ENCODE results near the gene ARHGAP6.
"Not testable (repeated sequence)": the region's sequence is repeated elsewhere in the genome, so short reads cannot be mapped to it uniquely, and the experiment has no call there.

ARHGAP6 gene

DNA sequence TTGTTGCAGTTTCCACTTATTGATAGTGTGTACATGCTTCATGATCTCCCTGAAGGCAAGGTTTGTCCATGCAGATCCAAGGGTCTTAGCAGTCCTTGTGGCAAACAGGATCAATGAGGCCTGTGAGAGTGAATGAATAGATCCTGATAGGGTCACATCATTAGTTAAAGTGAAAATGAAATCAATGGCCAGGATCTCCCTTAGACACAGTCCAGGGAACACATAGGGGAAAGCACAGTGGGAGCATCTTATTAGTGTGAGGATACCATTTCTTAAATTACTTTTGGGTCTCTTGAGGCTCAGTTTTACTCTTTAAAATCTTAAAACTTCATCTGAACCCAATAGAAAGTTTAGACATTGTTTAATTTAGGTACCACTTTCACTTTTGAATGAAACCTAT, 59.3 kb downstream of the ARHGAP6 start:
- Histone ChIP-seq H3K27ac (ENCODE audit: low read length) (no peak overlapping the region), H3K27me3 (ENCODE audit: control insufficient read depth in 1 of 2, insufficient read depth in 2 of 2, low read length in 2 of 2) (peaks cover 0 to 2% of the 10 kb centered on the region in 2 donors), H3K4me3 (ENCODE audit: low read length in 2 of 2) (no peak overlapping the region), H3K4me1 (ENCODE audit: control insufficient read depth, insufficient read depth, low read length) (no peaks in the 10 kb centered on the region), H3K36me3 (ENCODE audit: control insufficient read depth in 2 of 2, insufficient read depth in 2 of 2, low read length in 2 of 2) (no peaks in the 10 kb centered on the region), H3K9me3 (ENCODE audit: control insufficient read depth in 2 of 2, low read length in 2 of 2) (peaks cover 0 to 2% of the 10 kb centered on the region in 2 donors), H3K9ac (ENCODE audit: low read length in 2 of 2) (no peak overlapping the region)

DNA sequence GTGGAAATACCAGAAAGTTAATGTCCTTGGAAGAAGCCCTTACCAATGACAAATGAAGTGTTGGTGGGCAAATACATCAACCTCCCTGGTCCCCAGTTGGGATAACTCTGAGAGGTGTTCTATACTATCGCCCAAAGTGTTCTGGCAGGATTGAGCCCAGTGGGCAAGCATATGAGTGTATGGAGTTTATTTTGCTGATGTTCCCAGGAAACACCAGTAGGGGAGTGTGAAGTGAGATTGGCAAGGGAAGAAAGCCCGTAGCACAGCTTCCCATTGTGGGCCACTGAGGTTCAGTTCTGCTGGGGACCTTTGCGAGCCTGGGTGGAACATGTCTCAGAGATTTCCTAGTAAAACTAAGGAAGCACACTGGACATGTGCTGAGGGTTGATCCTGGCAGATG, 65.1 kb downstream of the ARHGAP6 start:
- peaks cover 0 to 4% of the 10 kb centered on the region in 2 donors for H3K27me3 ChIP-seq (ENCODE audit: control insufficient read depth in 1 of 2, insufficient read depth in 2 of 2, low read length in 2 of 2)
- no peaks in the 10 kb centered on the region for H3K4me1 ChIP-seq (ENCODE audit: control insufficient read depth, insufficient read depth, low read length)
- H3K27ac ChIP-seq (ENCODE audit: low read length), result no peak overlapping the region
- H3K36me3 ChIP-seq (ENCODE audit: control insufficient read depth in 2 of 2, insufficient read depth in 2 of 2, low read length in 2 of 2), result no peaks in the 10 kb centered on the region
- no peak overlapping the region for H3K9ac ChIP-seq (ENCODE audit: low read length in 2 of 2)
- no peak overlapping the region for H3K4me3 ChIP-seq (ENCODE audit: low read length in 2 of 2)
- peaks cover 0 to 2% of the 10 kb centered on the region in 2 donors for H3K9me3 ChIP-seq (ENCODE audit: control insufficient read depth in 2 of 2, low read length in 2 of 2)

DNA sequence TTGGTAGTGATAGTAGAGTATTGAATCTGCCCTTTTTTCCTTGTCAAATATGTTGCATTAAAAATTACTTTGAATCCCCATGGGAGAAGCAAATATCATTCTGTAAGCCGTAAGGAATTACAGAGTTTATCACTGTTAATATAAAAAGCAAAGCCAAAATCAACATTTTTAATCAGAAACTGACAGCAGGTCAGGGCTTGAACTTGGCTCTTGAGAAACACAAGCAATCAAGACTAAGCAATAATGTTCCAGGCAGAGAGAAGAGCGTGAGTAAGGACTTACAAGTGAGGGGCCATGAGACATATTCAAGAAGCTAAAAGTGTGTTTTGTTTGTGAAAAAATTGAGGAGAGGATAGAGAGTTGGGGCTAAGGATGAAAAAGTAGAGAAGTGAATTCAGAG, 68.2 kb downstream of the ARHGAP6 start:
- Histone ChIP-seq H3K36me3 (ENCODE audit: control insufficient read depth in 2 of 2, insufficient read depth in 2 of 2, low read length in 2 of 2) (no peaks in the 10 kb centered on the region), H3K4me3 (ENCODE audit: low read length in 2 of 2) (no peak overlapping the region), H3K9me3 (ENCODE audit: control insufficient read depth in 2 of 2, low read length in 2 of 2) (peaks cover 0 to 2% of the 10 kb centered on the region in 2 donors), H3K9ac (ENCODE audit: low read length in 2 of 2) (no peak overlapping the region), H3K27ac (ENCODE audit: low read length) (no peak overlapping the region), H3K27me3 (ENCODE audit: control insufficient read depth in 1 of 2, insufficient read depth in 2 of 2, low read length in 2 of 2) (peaks cover 0 to 2% of the 10 kb centered on the region in 2 donors), H3K4me1 (ENCODE audit: control insufficient read depth, insufficient read depth, low read length) (no peaks in the 10 kb centered on the region)

DNA sequence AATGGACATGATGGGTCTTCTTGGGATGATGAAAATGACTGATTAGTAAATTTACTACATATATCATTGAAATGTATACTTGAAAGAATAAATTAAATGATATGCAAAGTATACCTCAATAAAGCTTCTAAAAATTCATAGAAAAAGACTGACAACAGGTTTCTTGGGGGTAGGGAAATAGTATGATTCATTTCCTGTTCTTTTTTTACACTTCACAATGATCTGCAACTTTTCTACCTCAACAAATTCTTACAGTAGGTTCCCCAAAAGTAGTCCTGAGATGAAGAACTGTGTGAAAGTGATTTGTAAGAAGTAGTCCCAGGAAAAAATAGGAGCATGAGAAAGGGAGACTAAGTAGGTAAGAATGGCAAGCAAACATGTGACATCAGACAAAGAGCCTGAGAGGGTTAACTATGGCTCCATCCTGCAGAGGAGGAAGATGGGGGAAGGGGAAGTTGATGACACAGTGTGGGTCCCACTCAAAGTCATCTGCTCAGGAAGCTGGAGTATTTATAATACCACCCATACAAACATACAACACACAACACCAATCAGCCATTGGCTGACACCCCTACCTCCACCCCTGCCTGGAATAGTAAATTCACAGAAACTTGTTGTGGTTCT, 73.9 kb downstream of the ARHGAP6 start:
- H3K9ac ChIP-seq (ENCODE audit: low read length in 2 of 2), result no peak overlapping the region
- no peaks in the 10 kb centered on the region for H3K36me3 ChIP-seq (ENCODE audit: control insufficient read depth in 2 of 2, insufficient read depth in 2 of 2, low read length in 2 of 2)
- H3K4me1 ChIP-seq (ENCODE audit: control insufficient read depth, insufficient read depth, low read length), result no peaks in the 10 kb centered on the region
- H3K4me3 ChIP-seq (ENCODE audit: low read length in 2 of 2), result no peak overlapping the region
- no peaks in the 10 kb centered on the region for H3K9me3 ChIP-seq (ENCODE audit: control insufficient read depth in 2 of 2, low read length in 2 of 2)
- H3K27me3 ChIP-seq (ENCODE audit: control insufficient read depth in 1 of 2, insufficient read depth in 2 of 2, low read length in 2 of 2), result no peaks in the 10 kb centered on the region
- no peak overlapping the region for H3K27ac ChIP-seq (ENCODE audit: low read length)

DNA sequence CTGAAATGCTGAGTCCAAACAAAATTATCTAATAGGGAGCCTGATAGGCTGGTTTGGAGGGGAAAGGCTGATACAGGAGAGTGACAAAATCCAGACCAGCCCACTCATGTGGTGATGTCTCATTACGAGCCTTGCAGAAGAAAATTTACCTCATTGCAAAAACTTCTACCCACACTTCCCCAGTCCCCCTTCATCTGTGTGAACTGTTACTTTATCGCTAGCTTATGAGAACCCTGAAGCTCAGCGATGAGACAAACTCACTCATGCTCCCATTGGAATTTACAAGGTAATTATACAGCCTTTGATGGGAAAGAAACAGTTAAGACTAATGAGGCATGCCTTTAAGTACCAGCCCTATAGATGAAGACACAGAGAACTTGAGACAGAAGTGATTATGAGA, 76.1 kb downstream of the ARHGAP6 start:
- H3K27ac ChIP-seq (ENCODE audit: low read length), result no peak overlapping the region
- H3K4me3 ChIP-seq (ENCODE audit: low read length in 2 of 2), result no peak overlapping the region
- H3K27me3 ChIP-seq (ENCODE audit: control insufficient read depth in 1 of 2, insufficient read depth in 2 of 2, low read length in 2 of 2), result no peaks in the 10 kb centered on the region
- no peaks in the 10 kb centered on the region for H3K9me3 ChIP-seq (ENCODE audit: control insufficient read depth in 2 of 2, low read length in 2 of 2)
- no peak overlapping the region for H3K9ac ChIP-seq (ENCODE audit: low read length in 2 of 2)
- no peaks in the 10 kb centered on the region for H3K4me1 ChIP-seq (ENCODE audit: control insufficient read depth, insufficient read depth, low read length)
- H3K36me3 ChIP-seq (ENCODE audit: control insufficient read depth in 2 of 2, insufficient read depth in 2 of 2, low read length in 2 of 2), result no peaks in the 10 kb centered on the region

DNA sequence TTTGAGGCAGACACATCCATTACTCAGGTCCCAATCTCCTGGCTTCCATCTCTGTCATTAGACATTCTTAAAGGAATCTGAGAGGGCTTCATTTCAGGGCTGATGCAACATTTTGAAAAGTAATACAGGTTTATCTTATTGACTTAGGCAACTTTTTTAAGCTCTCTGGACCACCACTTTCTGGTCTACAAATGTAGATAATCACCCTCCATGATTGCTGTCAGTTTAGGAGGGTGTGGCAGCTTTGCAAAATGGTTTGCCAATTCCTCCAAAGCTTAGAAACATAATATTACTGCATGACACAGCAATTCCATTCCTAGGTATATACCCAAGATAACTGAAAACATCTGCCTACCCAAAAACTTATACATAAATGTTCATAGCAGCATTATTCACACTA, 77.6 kb downstream of the ARHGAP6 start:
- no peaks in the 10 kb centered on the region for H3K4me1 ChIP-seq (ENCODE audit: control insufficient read depth, insufficient read depth, low read length)
- no peaks in the 10 kb centered on the region for H3K36me3 ChIP-seq (ENCODE audit: control insufficient read depth in 2 of 2, insufficient read depth in 2 of 2, low read length in 2 of 2)
- no peak overlapping the region for H3K9ac ChIP-seq (ENCODE audit: low read length in 2 of 2)
- H3K9me3 ChIP-seq (ENCODE audit: control insufficient read depth in 2 of 2, low read length in 2 of 2), result no peaks in the 10 kb centered on the region
- no peaks in the 10 kb centered on the region for H3K27me3 ChIP-seq (ENCODE audit: control insufficient read depth in 1 of 2, insufficient read depth in 2 of 2, low read length in 2 of 2)
- no peak overlapping the region for H3K27ac ChIP-seq (ENCODE audit: low read length)
- H3K4me3 ChIP-seq (ENCODE audit: low read length in 2 of 2), result no peak overlapping the region

DNA sequence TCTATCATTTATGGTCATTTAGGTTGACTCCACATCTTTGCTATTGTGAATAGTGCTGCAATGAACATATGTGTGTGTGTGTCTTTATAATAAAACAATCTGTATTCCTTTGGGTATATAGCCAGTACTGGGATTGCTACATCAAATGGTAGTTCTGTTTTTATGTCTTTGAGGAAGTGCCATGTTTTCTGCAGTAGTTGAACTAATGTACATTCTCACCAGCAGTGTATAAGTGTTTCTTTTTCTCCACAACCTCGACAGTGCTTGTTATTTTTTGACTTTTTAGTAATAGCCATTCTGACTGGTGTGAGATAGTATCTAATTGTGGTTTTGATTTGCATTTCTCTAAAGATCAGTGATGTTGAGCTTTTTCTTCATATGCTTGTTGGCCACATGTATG, 80.5 kb downstream of the ARHGAP6 start:
- Histone ChIP-seq H3K27ac (ENCODE audit: low read length) (no peak overlapping the region), H3K36me3 (ENCODE audit: control insufficient read depth in 2 of 2, insufficient read depth in 2 of 2, low read length in 2 of 2) (no peaks in the 10 kb centered on the region), H3K9me3 (ENCODE audit: control insufficient read depth in 2 of 2, low read length in 2 of 2) (no peaks in the 10 kb centered on the region), H3K4me1 (ENCODE audit: control insufficient read depth, insufficient read depth, low read length) (no peaks in the 10 kb centered on the region), H3K27me3 (ENCODE audit: control insufficient read depth in 1 of 2, insufficient read depth in 2 of 2, low read length in 2 of 2) (no peaks in the 10 kb centered on the region), H3K4me3 (ENCODE audit: low read length in 2 of 2) (no peak overlapping the region), H3K9ac (ENCODE audit: low read length in 2 of 2) (no peak overlapping the region)

DNA sequence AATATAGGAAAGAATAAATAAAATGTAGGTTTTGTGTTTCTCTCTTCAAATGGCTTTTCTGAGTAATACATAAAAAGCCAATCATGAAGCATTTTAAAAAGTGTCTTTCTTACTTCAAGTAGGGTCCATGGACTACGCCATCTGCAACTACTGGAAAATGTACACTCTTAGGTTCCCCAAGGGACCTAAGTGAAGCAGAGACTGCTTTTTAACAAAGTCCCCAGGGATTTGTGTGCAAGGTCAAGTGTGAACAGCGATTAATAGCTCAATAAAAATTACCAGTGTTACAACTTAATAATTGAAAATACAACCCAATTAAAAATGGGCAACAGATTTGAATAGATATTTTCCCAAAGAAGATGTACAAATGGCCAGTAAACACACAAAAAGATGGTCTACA, 84.9 kb downstream of the ARHGAP6 start:
- Histone ChIP-seq H3K4me3 (ENCODE audit: low read length in 2 of 2) (no peak overlapping the region), H3K36me3 (ENCODE audit: control insufficient read depth in 2 of 2, insufficient read depth in 2 of 2, low read length in 2 of 2) (no peaks in the 10 kb centered on the region), H3K4me1 (ENCODE audit: control insufficient read depth, insufficient read depth, low read length) (no peaks in the 10 kb centered on the region), H3K27me3 (ENCODE audit: control insufficient read depth in 1 of 2, insufficient read depth in 2 of 2, low read length in 2 of 2) (no peaks in the 10 kb centered on the region), H3K27ac (ENCODE audit: low read length) (no peak overlapping the region), H3K9me3 (ENCODE audit: control insufficient read depth in 2 of 2, low read length in 2 of 2) (no peaks in the 10 kb centered on the region), H3K9ac (ENCODE audit: low read length in 2 of 2) (no peak overlapping the region)

DNA sequence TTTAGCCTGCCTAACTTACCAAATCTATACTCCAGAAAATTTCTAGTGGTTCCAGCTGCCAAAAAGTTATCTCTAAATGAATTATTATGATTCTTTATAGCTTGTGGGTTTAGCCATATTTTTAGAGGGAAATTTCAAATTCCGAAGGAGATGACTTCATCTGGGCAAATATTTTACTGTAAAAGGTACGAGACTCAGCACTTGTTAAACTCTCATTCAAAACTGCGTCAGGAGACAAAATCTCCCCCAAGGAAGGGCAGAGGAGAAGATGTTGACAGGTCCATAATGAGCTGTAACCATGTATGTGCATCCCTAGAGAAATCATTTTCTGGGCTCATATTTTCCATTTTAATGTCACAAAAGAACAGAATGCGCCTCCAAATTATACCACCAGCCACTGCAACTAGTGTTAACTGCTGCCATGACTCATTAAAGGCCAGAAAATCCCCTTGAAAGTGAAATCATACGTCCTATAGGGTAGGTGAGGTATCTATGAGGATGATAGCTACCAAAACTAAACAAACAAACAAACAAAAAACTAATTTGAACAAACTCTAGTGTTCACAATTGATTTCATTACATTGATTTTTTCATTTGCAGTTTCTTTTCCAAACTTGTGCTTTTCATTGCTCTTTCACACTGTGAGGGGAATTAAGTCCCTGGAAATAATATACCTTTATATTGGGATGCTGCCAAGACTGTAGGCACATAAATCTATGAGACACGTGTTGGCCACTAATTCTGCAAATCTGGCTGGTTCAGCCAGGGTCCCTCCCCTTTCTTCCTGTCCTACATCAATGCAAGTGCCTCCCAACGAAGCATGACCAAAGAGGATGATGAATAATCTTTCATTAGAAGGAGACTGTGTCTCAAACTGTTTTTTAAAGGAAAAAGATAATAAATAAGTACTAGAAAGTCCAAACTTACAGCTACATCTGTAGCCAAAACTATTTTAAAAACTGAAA, 85.8 kb downstream of the ARHGAP6 start:
- Histone ChIP-seq H3K36me3 (ENCODE audit: control insufficient read depth in 2 of 2, insufficient read depth in 2 of 2, low read length in 2 of 2) (no peaks in the 10 kb centered on the region), H3K4me3 (ENCODE audit: low read length in 2 of 2) (no peak overlapping the region), H3K27me3 (ENCODE audit: control insufficient read depth in 1 of 2, insufficient read depth in 2 of 2, low read length in 2 of 2) (no peaks in the 10 kb centered on the region), H3K4me1 (ENCODE audit: control insufficient read depth, insufficient read depth, low read length) (no peaks in the 10 kb centered on the region), H3K27ac (ENCODE audit: low read length) (no peak overlapping the region), H3K9me3 (ENCODE audit: control insufficient read depth in 2 of 2, low read length in 2 of 2) (no peaks in the 10 kb centered on the region), H3K9ac (ENCODE audit: low read length in 2 of 2) (no peak overlapping the region)

DNA sequence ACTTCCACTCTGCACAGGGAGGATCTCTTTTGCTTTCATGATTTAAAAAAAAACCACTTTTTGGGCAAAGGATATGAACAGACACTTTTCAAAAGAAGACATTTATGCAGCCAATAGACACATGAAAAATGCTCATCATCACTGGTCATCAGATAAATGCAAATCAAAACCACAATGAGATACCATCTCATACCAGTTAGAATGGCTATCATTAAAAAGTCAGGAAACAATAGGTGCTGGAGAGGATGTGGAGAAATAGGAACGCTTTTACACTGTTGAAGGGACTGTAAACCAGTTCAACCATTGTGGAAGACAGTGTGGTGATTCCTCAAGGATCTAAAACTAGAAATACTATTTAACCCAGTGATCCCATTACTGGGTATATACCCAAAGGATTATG, 87.4 kb downstream of the ARHGAP6 start:
- H3K36me3 ChIP-seq (ENCODE audit: control insufficient read depth in 2 of 2, insufficient read depth in 2 of 2, low read length in 2 of 2); H3K9ac ChIP-seq (ENCODE audit: low read length in 2 of 2); H3K27ac ChIP-seq (ENCODE audit: low read length); H3K27me3 ChIP-seq (ENCODE audit: control insufficient read depth in 1 of 2, insufficient read depth in 2 of 2, low read length in 2 of 2); H3K9me3 ChIP-seq (ENCODE audit: control insufficient read depth in 2 of 2, low read length in 2 of 2); H3K4me1 ChIP-seq (ENCODE audit: control insufficient read depth, insufficient read depth, low read length); H3K4me3 ChIP-seq (ENCODE audit: low read length in 2 of 2): not testable (repeated sequence)

DNA sequence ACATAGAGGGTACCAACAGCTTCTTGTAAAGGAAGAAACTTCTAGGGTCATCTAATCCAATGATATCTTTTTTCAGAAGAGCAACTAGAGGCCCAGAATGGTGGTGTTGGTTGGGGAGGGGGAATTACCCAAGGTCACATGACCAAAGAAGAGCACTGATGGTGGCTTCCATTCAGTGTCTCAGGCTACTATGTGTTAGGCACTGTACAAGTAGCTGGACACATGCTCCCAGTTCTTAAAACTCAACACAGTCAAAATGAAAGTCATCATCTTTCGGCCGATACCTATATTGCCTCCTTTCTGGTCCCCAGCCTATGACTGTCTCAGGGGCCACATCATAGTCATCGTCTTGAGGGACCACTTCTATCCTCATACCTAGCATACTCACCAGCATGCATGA, 88.1 kb downstream of the ARHGAP6 start:
- Histone ChIP-seq H3K36me3 (ENCODE audit: control insufficient read depth in 2 of 2, insufficient read depth in 2 of 2, low read length in 2 of 2) (no peaks in the 10 kb centered on the region), H3K9me3 (ENCODE audit: control insufficient read depth in 2 of 2, low read length in 2 of 2) (no peaks in the 10 kb centered on the region), H3K4me1 (ENCODE audit: control insufficient read depth, insufficient read depth, low read length) (no peaks in the 10 kb centered on the region), H3K9ac (ENCODE audit: low read length in 2 of 2) (no peak overlapping the region), H3K27ac (ENCODE audit: low read length) (no peak overlapping the region), H3K4me3 (ENCODE audit: low read length in 2 of 2) (no peak overlapping the region), H3K27me3 (ENCODE audit: control insufficient read depth in 1 of 2, insufficient read depth in 2 of 2, low read length in 2 of 2) (no peaks in the 10 kb centered on the region)
